ENCODE data around the gene MBLAC2. TPM values are rescaled to one million over a fixed set of nuclear protein-coding genes. Genes with fewer than 3 reads are reported as not detected.

The MBLAC2 gene
- total RNA-seq (2014; rRNA removed; shearing (Covaris generic)): 5.6 and 7.8 TPM in 2 replicates
- polyA plus RNA-seq (2014; cell fraction: nucleus; rRNA removed): 6.7 and 9.9 TPM in 2 replicates

GRCh38 chr5:90474235-90475107, at the start of gene MBLAC2, which contains the start of gene POLR3G:
Gene MBLAC2, minus strand, starts transcription at chr5:90474771. Its CDS starts 479 bp downstream, at chr5:90474292.
Gene POLR3G, plus strand, starts transcription at chr5:90474864. Its CDS starts 10,704 bp downstream, at chr5:90485568.
- peak; percentile 88 for DNase-seq (ENCODE audit: extremely low read depth, low read depth)

- DNase-seq (ENCODE audit: extremely low read depth, low read depth): peak; percentile 17
Measured at GRCh38 chr5:90519081-90519480, 44.5 kb upstream of the MBLAC2 start.

GRCh38 chr5:90518661-90519060, 44.1 kb upstream of the MBLAC2 start:
- DNase-seq (ENCODE audit: extremely low read depth, low read depth): peak; percentile 58

GRCh38 chr5:90514520-90514919, 39.9 kb upstream of the MBLAC2 start:
- no peak for DNase-seq (ENCODE audit: extremely low read depth, low read depth)

GRCh38 chr5:90510438-90510837, 35.9 kb upstream of the MBLAC2 start:
- no peak for DNase-seq (ENCODE audit: extremely low read depth, low read depth)

GRCh38 chr5:90506221-90506620, 31.6 kb upstream of the MBLAC2 start:
- DNase-seq (ENCODE audit: extremely low read depth, low read depth): no peak

GRCh38 chr5:90504743-90505142, 30.2 kb upstream of the MBLAC2 start:
- no peak for DNase-seq (ENCODE audit: extremely low read depth, low read depth)

- no peak for DNase-seq (ENCODE audit: extremely low read depth, low read depth)
Measured at GRCh38 chr5:90503596-90503995, 29.0 kb upstream of the MBLAC2 start.

- DNase-seq (ENCODE audit: extremely low read depth, low read depth): no peak
Measured at GRCh38 chr5:90495146-90495545, 20.6 kb upstream of the MBLAC2 start.

- no peak for DNase-seq (ENCODE audit: extremely low read depth, low read depth)
Measured at GRCh38 chr5:90494043-90494442, 19.5 kb upstream of the MBLAC2 start.

GRCh38 chr5:90488791-90489190, 14.2 kb upstream of the MBLAC2 start:
- DNase-seq (ENCODE audit: extremely low read depth, low read depth): no peak

GRCh38 chr5:90484540-90484939, 10.0 kb upstream of the MBLAC2 start:
- DNase-seq (ENCODE audit: extremely low read depth, low read depth): no peak

GRCh38 chr5:90483206-90483605, 8.6 kb upstream of the MBLAC2 start:
- DNase-seq (ENCODE audit: extremely low read depth, low read depth): no peak

GRCh38 chr5:90480699-90481098, 6.1 kb upstream of the MBLAC2 start:
- no peak for DNase-seq (ENCODE audit: extremely low read depth, low read depth)

- no peak for DNase-seq (ENCODE audit: extremely low read depth, low read depth)
Measured at GRCh38 chr5:90479611-90480385, 5.2 kb upstream of the MBLAC2 start.

- no peak for DNase-seq (ENCODE audit: extremely low read depth, low read depth)
Measured at GRCh38 chr5:90477621-90478215, 3.1 kb upstream of the MBLAC2 start.

GRCh38 chr5:90477073-90477472, 2.5 kb upstream of the MBLAC2 start:
- DNase-seq (ENCODE audit: extremely low read depth, low read depth): no peak

- DNase-seq (ENCODE audit: extremely low read depth, low read depth): no peak
Measured at GRCh38 chr5:90476391-90476790, 1.8 kb upstream of the MBLAC2 start.

GRCh38 chr5:90475436-90475980, 937 bp upstream of the MBLAC2 start:
- DNase-seq (ENCODE audit: extremely low read depth, low read depth): no peak

- DNase-seq (ENCODE audit: extremely low read depth, low read depth): no peak
Measured at GRCh38 chr5:90473396-90474234, 956 bp downstream of the MBLAC2 start.

Data from NCI-H460 (cell line).